Suprapubic skin (tissue), 3 donors: ENCODE results near the gene SMAD1.

Experiments
- CTCF ChIP-seq, 2 donors: fragments of 200-600 bp in 1 of 2; fragments of 450-650 bp in 1 of 2; sonication (generic) in 1 of 2; IDR thresholded peaks; one replicate each; pipeline ENCODE4 v1.5.1; 2016 to 2019; ENCODE audit warnings: antibody characterized with exemption in 2 of 2, mild to moderate bottlenecking in 1 of 2, moderate library complexity in 1 of 2
- EP300 ChIP-seq: sonication (generic); formaldehyde crosslinking; IDR thresholded peaks from one replicate; pipeline ENCODE4 v1.6.1; 2017; ENCODE audit warnings: antibody characterized with exemption
- POLR2A ChIP-seq, 2 donors: fragments of 450-650 bp; IDR thresholded peaks; one replicate each; pipeline ENCODE4 v1.6.1; 2017; ENCODE audit warnings: antibody characterized with exemption in 2 of 2, mild to moderate bottlenecking in 2 of 2, moderate library complexity in 2 of 2

DNA sequence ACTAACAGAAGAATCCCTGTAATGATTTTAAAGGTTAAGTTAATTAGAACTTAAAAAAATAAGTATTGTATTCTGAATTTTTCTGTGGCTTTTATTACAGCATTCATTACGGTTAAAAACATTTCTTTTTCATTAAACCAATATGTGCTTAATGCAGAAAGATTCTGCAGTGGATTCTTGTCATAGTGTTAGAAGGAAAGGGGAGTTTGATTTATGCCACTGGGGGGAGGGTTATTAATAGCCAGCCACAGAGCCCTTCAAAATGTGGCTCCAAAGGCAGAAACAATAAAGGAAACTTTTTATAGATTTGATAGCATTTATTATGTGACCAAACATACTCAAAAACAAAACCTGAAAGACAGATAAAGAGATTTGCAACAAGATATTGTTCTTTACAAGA, 9.1 kb downstream of the SMAD1 start:
- TF ChIP-seq POLR2A (IDR thresholded peaks at IDR 0.05): no peak
- TF ChIP-seq CTCF (IDR thresholded peaks at IDR 0.05): no peak
- no peak for TF ChIP-seq EP300
